ENCODE data around the gene GTPBP4.
"Not testable (repeated sequence)": the region's sequence is repeated elsewhere in the genome, so short reads cannot be mapped to it uniquely, and the experiment has no call there.

GTPBP4 gene

GRCh38 chr10:1048732-1049424, 60.6 kb downstream of the GTPBP4 start, which contains the start of gene IDI1:
Gene IDI1 (minus strand): TSS chr10:1049119. CDS start chr10:1049003, 116 bp downstream.
- Mint-ChIP-seq H3K4me1 (peaks cover 69% of the 10 kb centered on the region), H3K4me3 (peak within 1 kb of the TSS; percentile 97), H3K27me3 (no peaks in the 10 kb centered on the region), H3K27ac (peak within 1 kb of the TSS; percentile 96), H3K9me3 (no peaks in the 10 kb centered on the region), H3K36me3 (no peaks in the 10 kb centered on the region)

- no peaks in the 10 kb centered on the region for H3K36me3 Mint-ChIP-seq
- no peaks in the 10 kb centered on the region for H3K27me3 Mint-ChIP-seq
- H3K27ac Mint-ChIP-seq = peak overlapping the region; percentile 96
- peaks cover 69% of the 10 kb centered on the region for H3K4me1 Mint-ChIP-seq
- no peaks in the 10 kb centered on the region for H3K9me3 Mint-ChIP-seq
- H3K4me3 Mint-ChIP-seq = peak overlapping the region; percentile 97
Measured at GRCh38 chr10:1049425-1049958, 61.3 kb downstream of the GTPBP4 start.

GRCh38 chr10:1050145-1050544, 61.9 kb downstream of the GTPBP4 start:
- Mint-ChIP-seq H3K27me3 (no peaks in the 10 kb centered on the region), H3K4me1 (peaks cover 69% of the 10 kb centered on the region), H3K27ac (peak overlapping the region; percentile 96), H3K36me3 (no peaks in the 10 kb centered on the region), H3K9me3 (no peaks in the 10 kb centered on the region), H3K4me3 (peak overlapping the region; percentile 97)

- Mint-ChIP-seq H3K36me3 (no peaks in the 10 kb centered on the region), H3K27ac (no peak overlapping the region), H3K9me3 (no peaks in the 10 kb centered on the region), H3K4me3 (peak overlapping the region; percentile 97), H3K27me3 (no peaks in the 10 kb centered on the region), H3K4me1 (peaks cover 69% of the 10 kb centered on the region)
Measured at GRCh38 chr10:1050554-1050953, 62.3 kb downstream of the GTPBP4 start.

- H3K9me3 Mint-ChIP-seq = no peaks in the 10 kb centered on the region
- H3K36me3 Mint-ChIP-seq = peaks cover 4% of the 10 kb centered on the region
- peak overlapping the region; percentile 76 for H3K4me3 Mint-ChIP-seq
- peak overlapping the region; percentile 51 for H3K27ac Mint-ChIP-seq
- no peaks in the 10 kb centered on the region for H3K27me3 Mint-ChIP-seq
- H3K4me1 Mint-ChIP-seq = peaks cover 85% of the 10 kb centered on the region
Measured at GRCh38 chr10:1054684-1055083, 66.5 kb downstream of the GTPBP4 start.

GRCh38 chr10:1056326-1057105, 68.3 kb downstream of the GTPBP4 start, which contains the start of gene WDR37:
Gene WDR37 (plus strand): TSS chr10:1056385. CDS start chr10:1072156, 15,771 bp downstream.
- H3K4me1 Mint-ChIP-seq = peaks cover 89% of the 10 kb centered on the region
- peaks cover 4% of the 10 kb centered on the region for H3K36me3 Mint-ChIP-seq
- no peaks in the 10 kb centered on the region for H3K27me3 Mint-ChIP-seq
- H3K27ac Mint-ChIP-seq = peak within 1 kb of the TSS; percentile 91
- H3K4me3 Mint-ChIP-seq = peak within 1 kb of the TSS; percentile 94
- H3K9me3 Mint-ChIP-seq = no peaks in the 10 kb centered on the region

- Mint-ChIP-seq H3K4me3 (peak overlapping the region; percentile 92), H3K4me1 (peaks cover 89% of the 10 kb centered on the region), H3K9me3 (no peaks in the 10 kb centered on the region), H3K36me3 (peaks cover 4% of the 10 kb centered on the region), H3K27ac (peak overlapping the region; percentile 91), H3K27me3 (no peaks in the 10 kb centered on the region)
Measured at GRCh38 chr10:1057106-1057657, 68.9 kb downstream of the GTPBP4 start.

- H3K36me3 Mint-ChIP-seq = peaks cover 4% of the 10 kb centered on the region
- H3K4me3 Mint-ChIP-seq = peak overlapping the region; percentile 92
- peak overlapping the region; percentile 60 for H3K27ac Mint-ChIP-seq
- H3K9me3 Mint-ChIP-seq = no peaks in the 10 kb centered on the region
- peaks cover 89% of the 10 kb centered on the region for H3K4me1 Mint-ChIP-seq
- H3K27me3 Mint-ChIP-seq = no peaks in the 10 kb centered on the region
Measured at GRCh38 chr10:1058017-1058416, 69.8 kb downstream of the GTPBP4 start.

- Mint-ChIP-seq H3K27me3 (no peaks in the 10 kb centered on the region), H3K27ac (peak overlapping the region; percentile 77), H3K36me3 (peaks cover 6% of the 10 kb centered on the region), H3K4me1 (peaks cover 88% of the 10 kb centered on the region), H3K9me3 (no peaks in the 10 kb centered on the region), H3K4me3 (no peak overlapping the region)
Measured at GRCh38 chr10:1059902-1060301, 71.7 kb downstream of the GTPBP4 start.

GRCh38 chr10:1061930-1062774, 73.9 kb downstream of the GTPBP4 start:
- Mint-ChIP-seq H3K27me3 (no peaks in the 10 kb centered on the region), H3K9me3 (no peaks in the 10 kb centered on the region), H3K27ac (peak overlapping the region; percentile 93), H3K36me3 (peaks cover 7% of the 10 kb centered on the region), H3K4me3 (peak overlapping the region; percentile 65), H3K4me1 (peaks cover 96% of the 10 kb centered on the region)

GRCh38 chr10:1063232-1063865, 75.1 kb downstream of the GTPBP4 start:
- Mint-ChIP-seq H3K4me3 (peak overlapping the region; percentile 65), H3K27me3 (no peaks in the 10 kb centered on the region), H3K27ac (peak overlapping the region; percentile 93), H3K9me3 (no peaks in the 10 kb centered on the region), H3K36me3 (peaks cover 3% of the 10 kb centered on the region), H3K4me1 (peaks cover 94% of the 10 kb centered on the region)

GRCh38 chr10:1064964-1065247, 76.7 kb downstream of the GTPBP4 start:
- H3K9me3 Mint-ChIP-seq = no peaks in the 10 kb centered on the region
- no peaks in the 10 kb centered on the region for H3K27me3 Mint-ChIP-seq
- peaks cover 92% of the 10 kb centered on the region for H3K4me1 Mint-ChIP-seq
- H3K36me3 Mint-ChIP-seq = peaks cover 3% of the 10 kb centered on the region
- peak overlapping the region; percentile 15 for H3K4me3 Mint-ChIP-seq
- H3K27ac Mint-ChIP-seq = peak overlapping the region; percentile 79

- H3K27me3 Mint-ChIP-seq, H3K4me3 Mint-ChIP-seq, H3K36me3 Mint-ChIP-seq, H3K9me3 Mint-ChIP-seq: not testable (repeated sequence)
- Mint-ChIP-seq H3K27ac (peak overlapping the region; percentile 73), H3K4me1 (peaks cover 87% of the 10 kb centered on the region)
Measured at GRCh38 chr10:1066734-1067133, 78.5 kb downstream of the GTPBP4 start.

- Mint-ChIP-seq H3K27ac (peak overlapping the region; percentile 36), H3K36me3 (peaks cover 5% of the 10 kb centered on the region), H3K4me3 (no peak overlapping the region), H3K27me3 (no peaks in the 10 kb centered on the region), H3K9me3 (no peaks in the 10 kb centered on the region), H3K4me1 (peaks cover 68% of the 10 kb centered on the region)
Measured at GRCh38 chr10:1068380-1069361, 80.4 kb downstream of the GTPBP4 start.

Measured in activated naive CD4-positive, alpha-beta T cell treated with anti-CD3 and anti-CD28 coated beads, Interleukin-2, amount 50 U/mL, for 24 hours (primary cell).